ENCODE data around the gene FMO5. TPM values are rescaled to one million over a fixed set of nuclear protein-coding genes. Genes with fewer than 3 reads are reported as not detected.
"Not testable (repeated sequence)": the region's sequence is repeated elsewhere in the genome, so short reads cannot be mapped to it uniquely, and the experiment has no call there.

Gene FMO5
- total and polyA plus RNA-seq, 8 donors, result 9.1 to 29.0 (median 12.3) TPM

DNA sequence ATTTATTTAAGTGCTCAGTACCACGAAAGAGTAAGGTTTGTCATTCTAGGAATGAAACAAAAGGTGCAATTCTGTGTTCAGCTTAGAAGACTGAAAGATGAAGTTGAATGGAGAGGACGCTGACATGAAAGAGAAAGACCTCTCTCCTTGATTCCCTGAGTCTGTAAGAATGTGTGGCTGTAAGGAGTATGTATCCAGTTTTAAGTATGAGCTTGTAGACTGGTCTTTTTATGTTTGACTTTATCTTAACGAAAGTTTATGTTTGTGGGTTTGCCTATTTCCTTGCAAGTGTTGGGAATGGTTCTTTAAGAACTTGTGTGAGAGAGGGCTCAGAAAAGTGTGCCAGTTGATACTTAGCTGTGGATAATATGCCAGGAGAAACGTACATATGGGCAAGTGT, 18.7 kb upstream of the FMO5 start:
- intact Hi-C loops (cut with DNase I), result loop anchor here in 1 of 2 donors (5.0 kb wide), 1 partner anchor 72 kb away; the partner anchor contains the start of gene PRKAB2
- Histone ChIP-seq H3K4me3 (peak overlapping the region; percentile 85 to 94), H3K9me3 (no peaks in the 10 kb centered on the region), H3K27me3 (no peaks in the 10 kb centered on the region), H3K27ac (peak overlapping the region in 1 of 2 donors; percentile 93), H3K4me1 (peaks cover 8 to 58% of the 10 kb centered on the region in 2 donors), H3K36me3 (no peaks in the 10 kb centered on the region)
- TF ChIP-seq CTCF (IDR thresholded peaks at IDR 0.05), result no peak
- no peak for ATAC-seq
- no peak for DNase-seq

DNA sequence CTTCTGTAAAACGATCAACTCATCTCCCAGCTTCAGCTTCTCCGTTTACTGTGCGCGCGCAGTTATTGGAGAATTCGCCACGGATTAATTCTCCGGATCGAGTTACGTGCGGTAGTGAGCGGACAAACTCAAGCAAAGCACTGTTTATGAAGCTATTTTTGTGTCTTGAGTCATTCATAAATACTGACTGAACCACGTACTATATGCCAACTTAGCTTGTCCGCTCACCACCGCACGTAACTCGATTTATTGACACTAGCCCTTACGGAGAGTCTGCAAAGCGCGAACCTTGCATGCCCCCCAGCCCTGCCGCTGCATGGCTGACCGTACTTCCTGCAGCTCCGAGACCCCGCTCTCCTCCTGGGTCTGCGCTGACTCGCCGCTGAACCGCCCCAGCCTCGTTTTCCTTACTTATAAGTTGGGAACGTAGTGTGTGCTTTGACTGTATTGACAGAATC, 18.1 kb upstream of the FMO5 start:
- H3K27ac ChIP-seq, result peak overlapping the region; percentile 90 to 93
- DNase-seq (peak in 3 of 4 donors; percentile 44 to 85 (median 51)), ATAC-seq (peak; percentile 12)
- intact Hi-C loops (cut with DNase I), result loop anchor here in 1 of 2 donors (5.0 kb wide), 1 partner anchor 71 kb away; the partner anchor contains the start of gene PRKAB2
- H3K4me3 ChIP-seq, result peak overlapping the region; percentile 85 to 94
- no peaks in the 10 kb centered on the region for H3K9me3 ChIP-seq
- H3K4me1 ChIP-seq, result peaks cover 8 to 58% of the 10 kb centered on the region in 2 donors
- H3K27me3 ChIP-seq, result no peaks in the 10 kb centered on the region
- no peaks in the 10 kb centered on the region for H3K36me3 ChIP-seq
- TF ChIP-seq CTCF (IDR thresholded peaks at IDR 0.05), result peak in 1 of 2 donors; percentile 1

GRCh38 chr1:147242449-147243227, 17.5 kb upstream of the FMO5 start, which contains the start of gene CHD1L:
CHD1L (plus strand) TSS chr1:147242684; CDS start chr1:147242704, 20 bp downstream.
- ATAC-seq, result peak; percentile 96
- Histone ChIP-seq H3K9me3 (no peaks in the 10 kb centered on the region), H3K4me3 (peak within 1 kb of the TSS; percentile 85 to 94), H3K27ac (peak within 1 kb of the TSS; percentile 90 to 93), H3K27me3 (no peaks in the 10 kb centered on the region), H3K36me3 (no peaks in the 10 kb centered on the region), H3K4me1 (peaks cover 8 to 54% of the 10 kb centered on the region in 2 donors)
- DNase-seq, result peak; percentile 93 to 99 (median 96)
- intact Hi-C loops (cut with DNase I), result loop anchor here in 1 of 2 donors (5.0 kb wide), 1 partner anchor 70 kb away; the partner anchor contains the start of gene PRKAB2
- TF ChIP-seq CTCF (IDR thresholded peaks at IDR 0.05), result peak; percentile 68 to 89

DNA sequence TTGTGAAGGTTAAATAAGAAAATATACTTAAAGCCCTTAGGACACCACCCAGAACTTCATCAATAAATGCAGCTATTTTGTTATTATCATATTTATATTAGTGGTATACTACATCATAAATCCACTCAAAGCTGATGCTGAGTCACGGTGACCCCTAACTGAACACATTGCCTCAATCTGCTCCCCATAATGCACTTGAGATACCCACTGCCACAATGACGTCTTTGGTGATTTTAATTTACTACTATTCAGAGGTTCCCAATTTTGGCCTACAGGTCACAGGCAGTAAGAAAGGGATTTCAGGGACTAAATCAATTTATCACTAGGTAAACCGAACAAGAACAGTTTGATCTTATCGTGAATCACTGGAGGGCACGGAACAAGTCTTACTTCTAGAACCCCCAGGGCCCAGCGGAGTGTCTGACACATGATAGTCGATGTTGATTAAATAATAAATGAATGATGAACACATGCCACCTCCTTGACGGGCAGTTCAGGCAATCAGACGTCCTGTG, 16.9 kb upstream of the FMO5 start:
- H3K4me3 ChIP-seq, result peak overlapping the region; percentile 85 to 94
- ATAC-seq (no peak), DNase-seq (no peak)
- H3K4me1 ChIP-seq, result peaks cover 8 to 47% of the 10 kb centered on the region in 2 donors
- no peaks in the 10 kb centered on the region for H3K9me3 ChIP-seq
- intact Hi-C loops (cut with DNase I), result loop anchor here in 1 of 2 donors (5.0 kb wide), 1 partner anchor 70 kb away; the partner anchor contains the start of gene PRKAB2
- no peak for TF ChIP-seq CTCF (IDR thresholded peaks at IDR 0.05)
- H3K27ac ChIP-seq, result peak overlapping the region; percentile 90 to 93
- no peaks in the 10 kb centered on the region for H3K27me3 ChIP-seq
- H3K36me3 ChIP-seq, result no peaks in the 10 kb centered on the region

DNA sequence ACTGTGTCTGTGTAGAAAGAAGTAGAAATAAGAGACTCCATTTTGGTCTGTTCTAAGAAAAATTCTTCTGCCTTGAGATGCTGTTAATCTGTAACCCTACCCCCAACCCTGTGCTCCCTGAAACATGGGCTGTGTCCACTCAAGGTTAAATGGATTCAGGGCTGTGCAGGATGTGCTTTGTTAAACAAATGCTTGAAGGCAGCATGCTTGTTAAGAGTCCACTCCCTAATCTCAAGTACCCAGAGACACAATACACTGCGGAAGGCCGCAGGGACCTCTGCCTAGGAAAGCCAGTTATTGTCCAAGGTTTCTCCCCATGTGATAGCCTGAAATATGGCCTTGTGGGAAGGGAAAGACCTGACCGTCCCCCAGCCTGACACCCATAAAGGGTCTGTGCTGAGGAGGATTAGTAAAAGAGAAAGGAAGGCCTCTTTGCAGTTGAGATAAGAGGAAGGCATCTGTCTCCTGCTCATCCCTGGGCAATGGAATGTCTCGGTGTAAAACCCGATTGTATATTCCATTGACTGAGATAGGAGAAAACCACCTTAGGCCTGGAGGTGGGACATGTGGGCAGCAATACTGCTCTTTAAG, 15.1 kb upstream of the FMO5 start:
- H3K4me1 ChIP-seq, result peaks cover 8 to 31% of the 10 kb centered on the region in 2 donors
- peak overlapping the region in 1 of 2 donors; percentile 30 for H3K27ac ChIP-seq
- not testable (repeated sequence) for H3K36me3 ChIP-seq, DNase-seq, H3K9me3 ChIP-seq, H3K4me3 ChIP-seq, H3K27me3 ChIP-seq, ATAC-seq
- intact Hi-C loops (cut with DNase I), result loop anchor here in 1 of 2 donors (5.0 kb wide), 1 partner anchor 68 kb away; the partner anchor contains the start of gene PRKAB2

Data from left lung (tissue), 10 donors.